ENCODE measurements around the gene MBD3L2B.
A peak's percentile ranks its signal among the peaks of the same experiment; 100 is the strongest.

The MBD3L2B gene

GRCh38 chr19:6988257-6988656 is 33.0 kb downstream of the MBD3L2B start:
- DNase-seq (ENCODE audit: low spot score): no peak
- Histone ChIP-seq H4K8ac (ENCODE audit: low read depth, low read length) (no peak overlapping the region), H3K4ac (ENCODE audit: low read length) (no peak overlapping the region), H2BK5ac (ENCODE audit: low read length) (no peak overlapping the region), H2BK15ac (ENCODE audit: low read length) (no peak overlapping the region), H2AK5ac (ENCODE audit: low read depth, low read length) (no peak overlapping the region), H3K4me2 (ENCODE audit: insufficient read depth, low read length, poor library complexity, severe bottlenecking) (no peak overlapping the region), H2BK12ac (ENCODE audit: low read length) (no peak overlapping the region), H3K23ac (ENCODE audit: low read depth, low read length, poor library complexity) (no peak overlapping the region), H3K18ac (ENCODE audit: low read length) (no peak overlapping the region), H3K14ac (ENCODE audit: low read length) (no peak overlapping the region), H4K91ac (ENCODE audit: low read depth, low read length, poor library complexity) (no peak overlapping the region), H3K4me3 (ENCODE audit: low read length in 2 of 2) (no peak overlapping the region), H3K4me1 (ENCODE audit: control insufficient read depth in 2 of 2, insufficient read depth in 1 of 2, low read depth in 1 of 2, low read length in 2 of 2) (no peaks in the 10 kb centered on the region), H3K27ac (replicated peaks; ENCODE audit: low read length) (no peak overlapping the region), H2AFZ (ENCODE audit: low read length) (no peak overlapping the region), H3K9me3 (replicated peaks in 1 of 2; ENCODE audit: control insufficient read depth in 2 of 2, insufficient read depth in 1 of 2, low read depth in 1 of 2, low read length in 2 of 2) (peaks cover 3 to 29% of the 10 kb centered on the region in 2 donors), H3K27me3 (ENCODE audit: control insufficient read depth in 3 of 3, insufficient read depth in 3 of 3, low read depth in 1 of 3, low read length in 3 of 3) (no peaks in the 10 kb centered on the region), H3K9ac (ENCODE audit: low read depth, low read length, poor library complexity) (no peak overlapping the region), H3K79me1 (ENCODE audit: low read depth, low read length) (no peaks in the 10 kb centered on the region), H2BK120ac (ENCODE audit: low read depth, low read length) (no peak overlapping the region), H3K36me3 (replicated peaks in 1 of 2; ENCODE audit: control insufficient read depth in 2 of 2, insufficient read depth in 2 of 2, low read length in 2 of 2) (no peaks in the 10 kb centered on the region)
- WGBS, 2 donors (ENCODE audit: extremely low coverage in 2 of 2, insufficient read length in 2 of 2, insufficient replicate concordance in 1 of 2): no CpG with 5 or more reads among the region's 3 CpGs

GRCh38 chr19:6987850-6988249 is 33.4 kb downstream of the MBD3L2B start:
- H2AK5ac ChIP-seq (ENCODE audit: low read depth, low read length): no peak overlapping the region
- no peaks in the 10 kb centered on the region for H3K4me1 ChIP-seq (ENCODE audit: control insufficient read depth in 2 of 2, insufficient read depth in 1 of 2, low read depth in 1 of 2, low read length in 2 of 2)
- H3K4me3 ChIP-seq (ENCODE audit: low read length in 2 of 2): peak overlapping the region in 1 of 2 donors; percentile 41
- no peak overlapping the region for H4K91ac ChIP-seq (ENCODE audit: low read depth, low read length, poor library complexity)
- H3K9ac ChIP-seq (ENCODE audit: low read depth, low read length, poor library complexity): no peak overlapping the region
- no peak overlapping the region for H4K8ac ChIP-seq (ENCODE audit: low read depth, low read length)
- no peaks in the 10 kb centered on the region for H3K27me3 ChIP-seq (ENCODE audit: control insufficient read depth in 3 of 3, insufficient read depth in 3 of 3, low read depth in 1 of 3, low read length in 3 of 3)
- no peak for DNase-seq (ENCODE audit: low spot score)
- H3K27ac ChIP-seq (replicated peaks; ENCODE audit: low read length): no peak overlapping the region
- no peak overlapping the region for H2BK12ac ChIP-seq (ENCODE audit: low read length)
- no peak overlapping the region for H3K4ac ChIP-seq (ENCODE audit: low read length)
- H3K9me3 ChIP-seq (replicated peaks in 1 of 2; ENCODE audit: control insufficient read depth in 2 of 2, insufficient read depth in 1 of 2, low read depth in 1 of 2, low read length in 2 of 2): peaks cover 3 to 31% of the 10 kb centered on the region in 2 donors
- no peak overlapping the region for H3K4me2 ChIP-seq (ENCODE audit: insufficient read depth, low read length, poor library complexity, severe bottlenecking)
- no peak overlapping the region for H2BK120ac ChIP-seq (ENCODE audit: low read depth, low read length)
- H2BK15ac ChIP-seq (ENCODE audit: low read length): no peak overlapping the region
- H3K79me1 ChIP-seq (ENCODE audit: low read depth, low read length): no peaks in the 10 kb centered on the region
- no peak overlapping the region for H2BK5ac ChIP-seq (ENCODE audit: low read length)
- no peak overlapping the region for H3K23ac ChIP-seq (ENCODE audit: low read depth, low read length, poor library complexity)
- no CpG with 5 or more reads among the region's 4 CpGs for WGBS, 2 donors (ENCODE audit: extremely low coverage in 2 of 2, insufficient read length in 2 of 2, insufficient replicate concordance in 1 of 2)
- H3K14ac ChIP-seq (ENCODE audit: low read length): no peak overlapping the region
- no peak overlapping the region for H2AFZ ChIP-seq (ENCODE audit: low read length)
- H3K36me3 ChIP-seq (replicated peaks in 1 of 2; ENCODE audit: control insufficient read depth in 2 of 2, insufficient read depth in 2 of 2, low read length in 2 of 2): no peaks in the 10 kb centered on the region
- H3K18ac ChIP-seq (ENCODE audit: low read length): no peak overlapping the region

DNA sequence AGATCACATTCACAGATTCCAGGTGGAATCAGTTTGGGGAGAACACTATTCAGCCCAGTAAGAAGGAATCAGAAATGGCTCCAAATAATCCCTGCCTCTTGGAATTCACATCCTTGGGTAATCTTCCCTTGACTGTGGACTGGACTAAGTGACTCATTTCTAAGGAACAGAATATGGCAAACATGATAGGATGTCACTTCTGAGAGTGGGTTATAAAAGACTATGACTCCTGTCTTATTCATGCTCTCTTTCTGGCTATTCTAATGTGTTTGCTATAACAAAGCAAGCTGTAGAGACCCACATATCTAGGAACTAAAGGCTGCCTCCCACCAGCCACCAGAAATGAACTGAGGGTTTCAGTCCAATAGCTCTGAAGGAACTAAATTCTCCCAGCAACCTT is 37.8 kb downstream of the MBD3L2B start:
- no peak for DNase-seq (ENCODE audit: low spot score)
- Histone ChIP-seq H3K79me1 (ENCODE audit: low read depth, low read length) (no peaks in the 10 kb centered on the region), H2BK5ac (ENCODE audit: low read length) (no peak overlapping the region), H3K14ac (ENCODE audit: low read length) (no peak overlapping the region), H2BK12ac (ENCODE audit: low read length) (no peak overlapping the region), H3K9ac (ENCODE audit: low read depth, low read length, poor library complexity) (no peak overlapping the region), H3K18ac (ENCODE audit: low read length) (no peak overlapping the region), H3K4me2 (ENCODE audit: insufficient read depth, low read length, poor library complexity, severe bottlenecking) (no peak overlapping the region), H4K8ac (ENCODE audit: low read depth, low read length) (no peak overlapping the region), H3K27ac (replicated peaks; ENCODE audit: low read length) (no peak overlapping the region), H3K9me3 (replicated peaks in 1 of 2; ENCODE audit: control insufficient read depth in 2 of 2, insufficient read depth in 1 of 2, low read depth in 1 of 2, low read length in 2 of 2) (peaks cover 3 to 36% of the 10 kb centered on the region in 2 donors), H3K4me1 (ENCODE audit: control insufficient read depth in 2 of 2, insufficient read depth in 1 of 2, low read depth in 1 of 2, low read length in 2 of 2) (no peaks in the 10 kb centered on the region), H2AFZ (ENCODE audit: low read length) (no peak overlapping the region), H4K91ac (ENCODE audit: low read depth, low read length, poor library complexity) (no peak overlapping the region), H2BK120ac (ENCODE audit: low read depth, low read length) (no peak overlapping the region), H3K4me3 (ENCODE audit: low read length in 2 of 2) (no peak overlapping the region), H2BK15ac (ENCODE audit: low read length) (no peak overlapping the region), H3K27me3 (ENCODE audit: control insufficient read depth in 3 of 3, insufficient read depth in 3 of 3, low read depth in 1 of 3, low read length in 3 of 3) (no peaks in the 10 kb centered on the region), H3K36me3 (replicated peaks in 1 of 2; ENCODE audit: control insufficient read depth in 2 of 2, insufficient read depth in 2 of 2, low read length in 2 of 2) (no peaks in the 10 kb centered on the region), H3K4ac (ENCODE audit: low read length) (no peak overlapping the region), H2AK5ac (ENCODE audit: low read depth, low read length) (no peak overlapping the region), H3K23ac (ENCODE audit: low read depth, low read length, poor library complexity) (no peak overlapping the region)

- no peak for DNase-seq (ENCODE audit: low spot score)
- H2BK5ac ChIP-seq (ENCODE audit: low read length): no peak overlapping the region
- no peak overlapping the region for H3K9ac ChIP-seq (ENCODE audit: low read depth, low read length, poor library complexity)
- H2BK12ac ChIP-seq (ENCODE audit: low read length): no peak overlapping the region
- no peak overlapping the region for H3K14ac ChIP-seq (ENCODE audit: low read length)
- H4K91ac ChIP-seq (ENCODE audit: low read depth, low read length, poor library complexity): no peak overlapping the region
- H2BK15ac ChIP-seq (ENCODE audit: low read length): no peak overlapping the region
- no peak overlapping the region for H4K8ac ChIP-seq (ENCODE audit: low read depth, low read length)
- H2AFZ ChIP-seq (ENCODE audit: low read length): no peak overlapping the region
- no peak overlapping the region for H3K4me3 ChIP-seq (ENCODE audit: low read length in 2 of 2)
- no peak overlapping the region for H2BK120ac ChIP-seq (ENCODE audit: low read depth, low read length)
- H3K27ac ChIP-seq (replicated peaks; ENCODE audit: low read length): no peak overlapping the region
- no peak overlapping the region for H3K18ac ChIP-seq (ENCODE audit: low read length)
- no peaks in the 10 kb centered on the region for H3K36me3 ChIP-seq (replicated peaks in 1 of 2; ENCODE audit: control insufficient read depth in 2 of 2, insufficient read depth in 2 of 2, low read length in 2 of 2)
- H3K27me3 ChIP-seq (ENCODE audit: control insufficient read depth in 3 of 3, insufficient read depth in 3 of 3, low read depth in 1 of 3, low read length in 3 of 3): peaks cover 0 to 4% (median 0%) of the 10 kb centered on the region in 3 experiments
- H3K4me1 ChIP-seq (ENCODE audit: control insufficient read depth in 2 of 2, insufficient read depth in 1 of 2, low read depth in 1 of 2, low read length in 2 of 2): no peaks in the 10 kb centered on the region
- no CpG with 5 or more reads among the region's 3 CpGs for WGBS, 2 donors (ENCODE audit: extremely low coverage in 2 of 2, insufficient read length in 2 of 2, insufficient replicate concordance in 1 of 2)
- no peak overlapping the region for H3K4me2 ChIP-seq (ENCODE audit: insufficient read depth, low read length, poor library complexity, severe bottlenecking)
- H3K9me3 ChIP-seq (replicated peaks in 1 of 2; ENCODE audit: control insufficient read depth in 2 of 2, insufficient read depth in 1 of 2, low read depth in 1 of 2, low read length in 2 of 2): peaks cover 0 to 30% of the 10 kb centered on the region in 2 donors
- no peaks in the 10 kb centered on the region for H3K79me1 ChIP-seq (ENCODE audit: low read depth, low read length)
- no peak overlapping the region for H3K23ac ChIP-seq (ENCODE audit: low read depth, low read length, poor library complexity)
- no peak overlapping the region for H3K4ac ChIP-seq (ENCODE audit: low read length)
- H2AK5ac ChIP-seq (ENCODE audit: low read depth, low read length): no peak overlapping the region
Observed at GRCh38 chr19:6979399-6979798, 41.8 kb downstream of the MBD3L2B start.

All from neuronal stem cell (in vitro differentiated cells).